MCF 10A (cell line): Measurements from ENCODE around the gene DOCK9. TPM values are rescaled to one million over a fixed set of nuclear protein-coding genes. Genes with fewer than 3 reads are reported as not detected.

Source experiments
- BruUV-seq: library from RNA; stranded (reverse); fragments of 400-500 nt; replicated peaks from 2 replicates; lab custom pipeline; 2021; lab: Mats Ljungman, UMichigan
- CTCF ChIA-PET: fragments of 300-600 bp; sonication (Branson Sonifier 250); formaldehyde crosslinking; extraction: SDS; loops from one replicate; lab custom pipeline; 2021; ENCODE audit warnings: antibody characterized with exemption, inconsistent platforms; lab: Yijun Ruan, JAX
- POLR2A ChIA-PET: fragments of 300-600, 350-650 bp; sonication (Branson Sonifier 250); formaldehyde crosslinking; extraction: SDS; loops from one replicate; lab custom pipeline; 2020; ENCODE audit warnings: antibody characterized with exemption, inconsistent platforms; lab: Yijun Ruan, JAX
- DNase-seq: peaks from one replicate; pipeline ENCODE4 v3.0.0-alpha.2; 2018; ENCODE audit not compliant: unreplicated experiment
- H3K27ac Mint-ChIP-seq: one replicate; pipeline ENCODE4 v1.8.0; 2022; ENCODE audit warnings: mild to moderate bottlenecking, low read depth, mixed read lengths; ENCODE audit not compliant: unreplicated experiment
- H3K27me3 Mint-ChIP-seq: one replicate; pipeline ENCODE4 v1.8.0; 2022; ENCODE audit warnings: mixed read lengths; ENCODE audit not compliant: insufficient read depth, unreplicated experiment
- H3K36me3 Mint-ChIP-seq: one replicate; pipeline ENCODE4 v1.8.0; 2022; ENCODE audit warnings: mild to moderate bottlenecking, moderate library complexity, mixed read lengths; ENCODE audit not compliant: insufficient read depth, unreplicated experiment
- H3K4me1 Mint-ChIP-seq: one replicate; pipeline ENCODE4 v1.8.0; 2022; ENCODE audit warnings: mixed read lengths; ENCODE audit not compliant: insufficient read depth, unreplicated experiment
- H3K4me3 Mint-ChIP-seq: one replicate; pipeline ENCODE4 v1.8.0; 2022; ENCODE audit warnings: mild to moderate bottlenecking, moderate library complexity, mixed read lengths; ENCODE audit not compliant: unreplicated experiment
- H3K9me3 Mint-ChIP-seq: one replicate; pipeline ENCODE4 v1.8.0; 2022; ENCODE audit warnings: mixed read lengths; ENCODE audit not compliant: unreplicated experiment
- CTCF ChIP-seq: fragments of 200-600 bp; IDR thresholded peaks from one replicate; pipeline ENCODE4 v1.8.0; 2022; ENCODE audit warnings: antibody characterized with exemption, mild to moderate bottlenecking; ENCODE audit not compliant: unreplicated experiment
- intact Hi-C: fragments of 100-400 bp; cut with micrococcal nuclease; formaldehyde crosslinking; loops from 2 replicates; pipeline ENCODE4 v1.14.1; 2022
- total RNA-seq: library from RNA; stranded (reverse); gene quantifications from 2 replicates; pipeline ENCODE4 v1.2.3, GENCODE V29; 2022

DOCK9 gene
- total RNA-seq, 1 experiment from 2014 or later: 77.0 TPM

GRCh38 chr13:98879127-98879520 lies 98.7 kb downstream of the DOCK9 start:
- no peak for DNase-seq
- ChIA-PET CTCF (interaction anchor here (0.7 kb wide), 1 partner anchor 160 kb away, joined by 3 read pairs; no protein-coding TSS in a partner anchor), POLR2A (no interaction called here)
- no peak for TF ChIP-seq CTCF
- no TSS peak for BruUV-seq
- Mint-ChIP-seq H3K4me1 (no peaks in the 10 kb centered on the region), H3K4me3 (no peak overlapping the region), H3K27ac (no peak overlapping the region), H3K27me3 (no peaks in the 10 kb centered on the region), H3K36me3 (peaks cover 82% of the 10 kb centered on the region), H3K9me3 (no peaks in the 10 kb centered on the region)
- intact Hi-C loops: no loop called here

DNA sequence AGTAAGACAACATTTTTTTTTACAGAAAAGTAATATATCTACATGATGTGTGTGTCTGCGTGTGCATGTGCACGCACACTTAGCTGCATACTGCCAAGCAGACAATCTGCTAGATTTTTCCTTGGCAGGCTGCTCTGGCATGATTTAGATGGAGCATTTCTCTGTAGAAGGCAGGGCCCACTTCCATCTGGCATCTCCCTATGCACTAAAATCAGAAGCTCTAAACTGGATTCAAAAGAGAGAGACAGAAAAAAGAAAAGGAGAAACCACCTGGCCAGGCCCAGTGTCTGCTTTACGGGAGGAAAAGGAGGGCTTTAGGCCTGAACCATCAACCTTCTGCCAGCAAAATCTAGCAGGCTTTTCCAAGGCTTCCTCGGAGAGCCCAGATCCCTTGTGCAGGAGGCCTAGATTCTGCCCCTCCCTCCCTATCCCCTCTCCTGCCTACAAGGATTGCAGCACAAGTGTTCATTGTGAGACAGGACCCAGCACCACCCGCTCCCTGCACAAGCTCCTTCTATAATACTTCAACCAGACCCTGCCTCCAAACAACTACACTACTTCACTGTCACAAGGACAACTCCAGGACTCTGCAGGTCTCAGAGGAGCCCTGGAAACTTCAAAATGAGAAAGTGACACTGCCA lies 99.3 kb downstream of the DOCK9 start:
- Mint-ChIP-seq H3K36me3 (peaks cover 82% of the 10 kb centered on the region), H3K4me3 (no peak overlapping the region), H3K9me3 (no peaks in the 10 kb centered on the region), H3K4me1 (no peaks in the 10 kb centered on the region), H3K27ac (no peak overlapping the region), H3K27me3 (no peaks in the 10 kb centered on the region)
- no peak for TF ChIP-seq CTCF
- intact Hi-C loops: no loop called here
- no peak for DNase-seq
- no TSS peak for BruUV-seq
- ChIA-PET CTCF (interaction anchor here (0.7 to 1.0 kb wide), 2 partner anchors 39 to 79 kb away, joined by 3 read pairs; no protein-coding TSS in a partner anchor), POLR2A (no interaction called here)

DNA sequence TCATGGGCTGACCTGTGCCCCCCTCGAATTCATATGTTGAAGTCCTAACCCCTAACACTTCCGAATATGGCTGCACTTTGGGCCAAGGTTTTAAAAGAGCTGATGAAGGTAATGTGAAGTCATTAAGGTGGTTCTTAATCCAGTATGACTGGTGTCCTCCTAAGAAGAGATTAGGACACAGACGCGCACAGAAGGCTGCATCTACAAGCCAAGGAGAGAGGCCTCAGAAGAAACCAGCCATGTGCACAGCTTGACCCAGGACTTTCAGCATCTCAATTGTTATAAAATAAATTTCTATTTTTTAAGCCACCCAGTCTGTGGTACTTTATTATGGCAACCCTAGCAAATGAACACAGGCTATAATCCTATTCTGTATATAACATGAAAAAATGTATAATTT lies 99.9 kb downstream of the DOCK9 start:
- Mint-ChIP-seq H3K36me3 (peaks cover 82% of the 10 kb centered on the region), H3K27ac (no peak overlapping the region), H3K4me1 (no peaks in the 10 kb centered on the region), H3K4me3 (no peak overlapping the region), H3K27me3 (no peaks in the 10 kb centered on the region), H3K9me3 (peaks cover 4% of the 10 kb centered on the region)
- DNase-seq: no peak
- ChIA-PET POLR2A (no interaction called here), CTCF (interaction anchor here (0.7 to 1.0 kb wide), 2 partner anchors 38 to 78 kb away, joined by 3 read pairs; no protein-coding TSS in a partner anchor)
- intact Hi-C loops: no loop called here
- no TSS peak for BruUV-seq
- no peak for TF ChIP-seq CTCF

DNA sequence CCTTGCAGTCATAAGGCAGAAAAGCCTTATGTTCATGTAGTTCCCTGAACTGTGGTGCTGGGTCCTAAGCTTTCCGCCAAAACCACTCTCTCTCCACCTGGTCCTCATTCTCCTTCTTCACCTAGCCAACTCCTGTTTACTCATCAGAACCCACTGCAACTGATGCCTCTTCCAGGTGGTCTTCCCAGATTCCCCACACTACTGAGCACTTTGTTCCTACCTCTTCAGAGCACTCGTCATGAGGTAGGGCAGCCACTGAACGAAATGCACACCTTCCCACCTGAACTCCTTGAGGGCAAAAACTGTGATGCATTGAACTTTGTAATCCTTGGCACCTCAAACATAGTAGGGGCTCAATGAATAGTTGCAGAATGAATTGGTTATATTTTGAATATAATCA lies 100.4 kb downstream of the DOCK9 start:
- no peak for DNase-seq
- no peaks in the 10 kb centered on the region for H3K4me1 Mint-ChIP-seq
- no peak overlapping the region for H3K4me3 Mint-ChIP-seq
- no peak for TF ChIP-seq CTCF
- H3K27ac Mint-ChIP-seq: no peak overlapping the region
- peaks cover 80% of the 10 kb centered on the region for H3K36me3 Mint-ChIP-seq
- no peaks in the 10 kb centered on the region for H3K27me3 Mint-ChIP-seq
- POLR2A ChIA-PET: no interaction called here
- BruUV-seq: no TSS peak
- intact Hi-C loops: no loop called here
- CTCF ChIA-PET: interaction anchor here (0.6 to 1.0 kb wide), 2 partner anchors 38 to 654 kb away, joined by 3 read pairs; no protein-coding TSS in a partner anchor
- peaks cover 5% of the 10 kb centered on the region for H3K9me3 Mint-ChIP-seq
